HG02759 (cell line): ENCODE measurements around the gene BBOX1.

ENCODE experiments used
- ATAC-seq: cut with Tn5 transposase; IDR thresholded peaks from one replicate; pipeline ENCODE4 v1.9.1; 2021; ENCODE audit warnings: mild to moderate bottlenecking, moderate library complexity; ENCODE audit not compliant: unreplicated experiment

The BBOX1 gene

DNA sequence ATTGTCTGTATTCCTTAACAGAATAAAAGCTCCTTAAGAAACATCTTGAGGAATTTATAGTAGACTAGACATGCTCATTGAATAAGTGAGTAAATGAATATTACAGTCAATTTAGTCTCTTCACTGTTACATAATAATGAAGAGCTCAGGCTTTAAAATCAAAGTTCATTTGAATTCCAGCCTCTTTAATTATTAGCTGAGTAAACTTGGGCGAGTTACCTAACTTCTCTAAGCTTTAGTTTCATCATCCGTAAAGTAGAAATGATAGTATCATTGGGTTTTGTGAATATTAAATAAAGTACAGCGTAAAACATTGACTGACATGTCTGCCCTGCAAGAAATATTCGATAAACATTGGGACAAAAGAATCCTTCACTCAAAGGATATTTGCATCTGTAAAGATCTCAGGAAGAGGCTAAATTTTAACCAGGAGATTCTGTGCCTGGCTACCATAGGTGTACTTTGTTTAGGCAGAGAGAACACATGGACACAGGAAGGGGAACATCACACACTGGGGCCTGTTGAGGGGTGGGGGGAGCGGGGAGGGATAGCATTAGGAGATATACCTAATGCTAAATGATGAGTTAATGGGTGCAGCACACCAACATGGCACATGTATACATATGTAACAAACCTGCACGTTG lies 15.2 kb upstream of the BBOX1 start:
- ATAC-seq = no peak

DNA sequence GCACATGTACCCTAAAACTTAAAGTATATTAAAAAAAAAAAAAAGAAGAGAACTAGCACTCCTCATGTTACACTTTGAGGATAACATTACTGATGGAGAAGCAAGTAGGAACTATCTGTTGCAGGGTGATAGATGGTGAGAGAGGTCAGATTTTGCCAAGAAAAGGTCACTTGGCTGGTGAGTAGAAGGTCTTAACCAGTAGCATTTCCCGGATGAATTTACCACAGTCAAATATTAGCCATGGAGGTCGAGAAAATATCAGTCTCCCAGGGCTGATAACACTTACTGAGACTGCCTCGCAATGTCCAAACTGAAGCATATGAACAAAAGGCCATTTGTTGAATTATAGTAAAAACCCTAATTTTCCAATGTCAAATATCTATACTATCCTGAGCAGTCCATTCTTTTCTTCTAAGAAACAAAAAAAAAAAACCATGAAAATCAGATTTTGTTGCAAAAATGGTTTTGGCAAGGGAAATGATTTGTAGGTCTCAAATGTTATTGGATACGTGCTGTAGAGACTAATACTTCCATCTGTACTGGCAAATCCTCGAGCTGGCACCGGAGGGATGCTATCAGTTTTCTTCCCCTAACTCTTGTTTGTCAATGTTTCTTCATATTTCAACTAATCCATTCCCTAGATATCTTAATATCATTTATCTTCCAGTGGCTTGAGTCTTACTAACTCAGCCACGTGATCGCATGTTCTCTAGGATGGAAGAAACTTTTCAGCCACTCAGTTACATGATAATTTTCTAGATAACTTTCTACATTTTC lies 14.5 kb upstream of the BBOX1 start:
- no peak for ATAC-seq

DNA sequence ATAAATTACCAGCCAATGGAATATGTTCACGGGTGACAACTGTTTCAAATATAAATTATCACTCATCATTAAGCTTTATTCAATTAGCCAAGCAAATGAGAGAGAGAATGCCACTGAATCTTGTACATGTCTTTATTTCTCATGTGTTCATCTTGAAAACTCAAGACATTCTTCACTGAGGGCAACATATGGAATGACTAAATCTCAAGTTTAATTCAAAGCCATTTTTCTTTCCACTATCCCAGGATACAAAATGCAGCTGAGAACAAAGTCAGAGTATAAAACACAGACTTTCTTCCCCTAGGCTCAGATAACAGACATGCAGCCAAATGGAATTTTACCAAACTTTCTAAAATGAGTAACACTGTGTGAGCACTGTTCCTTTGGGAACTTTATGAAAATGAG lies 12.1 kb upstream of the BBOX1 start:
- ATAC-seq = no peak

DNA sequence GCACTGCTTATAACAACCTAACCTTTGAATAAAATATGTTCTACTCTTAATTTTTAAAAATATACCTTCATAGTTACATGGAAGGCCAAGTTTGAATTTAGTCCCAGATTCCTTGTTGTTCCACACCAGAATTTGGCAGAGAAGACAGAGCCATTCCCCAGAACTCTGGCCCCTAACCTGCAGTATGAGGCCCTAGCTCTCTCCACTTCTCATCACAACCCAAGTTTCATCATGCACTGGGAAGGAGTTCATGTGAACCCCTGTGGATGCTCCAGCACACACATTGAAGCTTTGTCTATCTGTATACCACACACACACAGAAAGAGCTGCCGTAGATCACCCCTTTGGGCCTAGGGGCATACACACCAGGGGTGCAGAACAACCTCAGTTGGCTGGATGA lies 10.6 kb upstream of the BBOX1 start:
- ATAC-seq = no peak

DNA sequence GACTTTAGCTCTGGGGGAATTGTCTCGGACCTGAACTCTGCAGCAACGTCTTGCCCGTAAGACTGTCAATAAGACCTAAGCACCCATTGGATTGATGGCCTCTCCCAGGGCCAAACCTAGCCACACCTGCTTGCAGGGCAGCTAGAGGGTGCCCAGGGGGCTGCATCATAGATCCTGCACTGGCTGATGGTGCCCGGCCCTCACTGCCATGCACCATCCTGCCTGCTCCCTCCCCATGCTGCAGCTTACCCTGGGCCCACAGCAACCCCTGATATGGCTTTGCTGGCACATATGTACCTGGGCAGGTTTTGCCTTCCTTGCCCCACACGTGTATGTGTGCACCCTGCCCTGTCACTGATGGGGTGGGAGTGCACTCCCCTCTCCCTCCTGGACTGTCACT lies 8.9 kb upstream of the BBOX1 start:
- ATAC-seq = no peak

DNA sequence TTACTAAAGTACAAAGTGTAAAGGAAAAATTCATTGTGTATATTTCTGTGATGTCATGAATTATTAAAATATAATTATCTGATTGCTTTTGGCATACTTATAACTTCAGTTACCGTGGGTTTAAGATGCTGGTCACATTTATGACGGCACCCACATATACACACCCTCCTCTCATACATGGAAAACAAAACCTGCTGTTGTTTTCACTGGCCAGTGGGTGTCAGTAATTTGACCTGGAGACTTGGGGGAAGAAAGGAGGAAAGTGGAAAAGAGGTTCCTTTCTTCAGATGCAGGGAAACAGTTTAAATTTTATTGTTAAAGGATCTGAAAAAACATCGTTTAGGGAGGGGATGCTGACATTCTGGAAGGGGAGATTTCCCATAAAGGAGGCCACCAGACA lies 742 bp upstream of the BBOX1 start:
- no peak for ATAC-seq

DNA sequence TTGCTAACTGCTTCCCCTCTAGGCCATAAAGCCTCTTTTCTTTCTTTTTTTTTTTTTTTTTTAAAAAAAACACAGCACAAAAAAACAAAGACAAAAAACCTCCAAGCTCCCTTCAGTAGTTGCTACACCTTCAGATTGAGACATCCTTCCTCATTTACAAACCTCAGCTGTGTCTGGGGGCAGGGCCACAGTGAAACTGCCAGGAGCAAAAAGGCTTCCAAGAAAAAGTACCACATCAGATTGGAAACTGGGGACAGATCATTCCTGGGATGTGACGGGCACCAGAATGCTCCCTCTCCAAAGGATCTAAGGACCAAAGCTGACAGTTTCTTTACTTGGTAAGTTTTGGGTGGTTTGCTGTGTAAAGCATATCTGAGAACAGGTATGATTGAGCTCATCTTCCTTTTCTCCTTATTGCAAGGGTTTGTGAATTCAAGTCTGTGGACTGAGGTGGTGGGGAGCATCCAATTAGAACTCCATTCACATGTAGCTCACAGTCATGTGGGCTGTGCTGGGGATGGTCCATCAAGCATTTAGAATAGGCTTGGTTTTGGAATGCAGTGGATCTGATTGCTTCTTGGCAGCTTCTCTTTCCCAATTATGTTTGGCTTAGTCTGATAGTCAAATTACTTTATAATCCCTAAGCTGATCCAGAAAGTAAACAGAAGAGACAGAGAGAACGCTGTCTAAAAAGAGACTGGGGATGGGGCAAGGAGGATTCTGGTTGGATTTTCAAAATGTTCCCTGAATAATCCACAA lies 705 bp downstream of the BBOX1 start:
- no peak for ATAC-seq

DNA sequence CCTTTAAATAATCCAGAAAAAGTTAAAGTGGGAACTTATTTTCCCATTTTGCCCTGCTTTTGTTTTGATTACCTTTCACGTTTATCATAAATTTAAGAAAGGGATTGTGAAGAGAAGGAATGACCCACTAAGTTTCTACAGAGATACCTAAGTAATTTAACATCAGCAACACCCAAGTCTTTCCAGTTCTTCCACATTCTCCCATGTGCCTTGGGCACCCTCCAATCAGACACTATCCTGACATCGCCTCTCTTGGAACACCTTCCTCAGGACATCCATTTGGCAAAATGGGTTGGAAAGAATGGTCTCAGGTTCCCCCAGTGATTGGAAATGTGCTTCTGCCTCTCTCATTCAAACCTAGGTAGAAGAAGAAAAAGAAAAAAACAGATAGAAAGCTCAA lies 6.3 kb downstream of the BBOX1 start:
- no peak for ATAC-seq

DNA sequence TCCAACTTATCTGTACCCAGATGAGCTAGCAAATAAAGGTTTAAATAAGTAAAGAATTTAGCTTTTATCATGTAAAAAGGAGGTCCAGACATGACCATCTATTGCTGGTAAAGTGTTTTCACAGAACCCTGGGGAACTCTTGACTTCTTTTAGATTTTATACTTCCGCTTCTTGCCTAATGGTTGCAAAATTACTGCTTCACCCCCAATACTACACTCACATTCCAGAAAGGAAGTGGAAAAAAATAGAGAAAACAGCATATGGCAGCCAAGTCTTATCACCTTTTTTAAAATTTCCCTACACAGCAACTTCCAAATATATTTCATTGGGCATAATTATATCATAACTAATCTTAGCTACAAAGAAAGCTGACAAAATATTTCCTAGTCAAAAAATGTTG lies 12.1 kb downstream of the BBOX1 start:
- ATAC-seq = no peak

DNA sequence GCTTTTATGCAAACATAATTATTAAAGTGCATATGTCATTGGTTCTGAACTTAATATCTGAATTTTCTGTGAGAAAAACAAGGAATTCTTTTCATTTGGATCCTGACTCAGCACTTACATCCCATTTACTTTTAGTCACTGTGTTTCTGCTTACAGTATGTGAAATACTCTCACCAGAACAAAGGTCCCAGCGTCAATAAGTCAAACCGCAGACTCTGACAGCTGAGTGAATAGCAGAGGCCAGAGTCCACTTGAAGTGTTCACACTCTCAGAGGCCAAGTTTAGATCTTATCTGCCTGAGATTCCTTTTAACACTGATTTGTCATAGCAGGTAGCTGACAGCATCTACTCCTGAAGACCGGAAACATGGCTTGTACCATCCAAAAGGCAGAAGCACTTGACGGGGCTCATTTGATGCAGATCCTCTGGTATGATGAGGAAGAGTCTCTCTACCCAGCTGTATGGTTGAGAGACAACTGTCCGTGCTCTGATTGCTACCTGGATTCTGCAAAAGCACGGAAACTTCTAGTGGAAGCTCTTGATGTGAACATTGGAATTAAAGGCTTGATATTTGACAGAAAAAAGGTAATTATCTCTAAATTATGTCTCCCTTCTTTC lies 14.6 kb downstream of the BBOX1 start:
- ATAC-seq = no peak

DNA sequence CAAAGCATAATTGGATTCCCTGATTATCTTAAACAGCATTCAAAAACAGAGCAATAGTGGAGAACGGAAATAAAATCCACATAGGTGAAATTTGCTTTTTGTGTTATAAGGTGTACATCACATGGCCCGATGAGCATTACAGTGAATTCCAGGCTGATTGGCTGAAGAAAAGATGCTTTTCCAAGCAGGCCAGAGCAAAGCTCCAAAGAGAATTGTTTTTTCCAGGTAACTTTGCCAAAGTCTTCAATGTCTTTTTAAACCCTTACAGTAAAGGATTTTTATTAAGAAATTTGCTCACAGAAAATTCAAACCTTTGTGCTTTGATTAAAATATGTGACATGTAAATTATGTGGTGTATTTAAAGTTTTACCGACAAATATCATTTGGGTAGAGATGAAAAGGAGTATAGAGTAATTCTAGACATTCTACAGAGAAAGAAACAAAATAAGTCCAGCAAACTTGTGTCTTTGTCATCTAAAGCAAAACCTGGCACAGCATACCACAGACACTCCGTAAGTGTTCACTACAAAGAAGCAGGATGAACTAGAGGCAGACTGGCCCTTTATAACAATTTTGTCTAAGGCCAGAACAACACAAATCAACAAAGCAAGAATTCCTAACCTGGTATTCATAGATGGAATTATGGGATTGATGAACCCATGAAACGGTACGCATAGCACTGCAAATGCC lies 16.6 kb downstream of the BBOX1 start:
- no peak for ATAC-seq

DNA sequence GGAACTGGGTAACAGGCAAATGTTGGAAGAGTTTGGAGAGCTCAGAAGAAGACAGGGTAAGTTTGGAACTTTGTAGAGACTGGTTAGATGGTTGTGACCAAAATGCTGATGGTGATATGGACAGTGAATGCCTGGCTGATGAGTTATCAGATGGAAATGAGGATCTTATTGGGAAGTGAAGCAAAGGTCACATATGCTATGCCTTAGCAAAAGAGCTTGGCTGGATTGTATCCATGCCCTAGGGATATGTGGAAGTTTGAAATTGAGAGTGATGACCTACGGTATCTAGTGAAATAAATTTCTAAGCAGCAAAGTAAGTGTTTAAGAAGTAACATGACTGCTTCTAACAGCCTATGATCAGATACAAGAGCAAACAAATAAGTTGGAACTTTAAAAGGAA lies 17.8 kb downstream of the BBOX1 start:
- no peak for ATAC-seq

DNA sequence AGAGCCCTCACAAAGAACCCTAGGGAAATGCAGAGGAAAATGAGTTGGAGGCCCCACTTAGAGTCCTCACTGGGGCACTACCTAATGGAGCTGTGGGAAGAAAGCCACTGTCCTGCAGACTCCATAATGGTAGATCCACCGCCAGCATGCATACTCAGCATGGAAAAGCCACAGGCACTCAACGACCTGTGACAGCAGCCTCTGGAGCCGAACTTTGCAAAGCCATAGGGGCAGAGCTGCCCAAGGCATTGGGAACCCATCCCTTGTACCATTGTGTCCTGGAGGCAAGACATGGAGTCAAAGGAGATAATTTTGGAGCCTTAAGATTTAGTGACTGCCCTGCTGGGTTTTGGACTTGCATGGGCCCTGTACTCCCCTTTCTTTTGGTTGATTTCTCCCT lies 18.8 kb downstream of the BBOX1 start:
- no peak for ATAC-seq

DNA sequence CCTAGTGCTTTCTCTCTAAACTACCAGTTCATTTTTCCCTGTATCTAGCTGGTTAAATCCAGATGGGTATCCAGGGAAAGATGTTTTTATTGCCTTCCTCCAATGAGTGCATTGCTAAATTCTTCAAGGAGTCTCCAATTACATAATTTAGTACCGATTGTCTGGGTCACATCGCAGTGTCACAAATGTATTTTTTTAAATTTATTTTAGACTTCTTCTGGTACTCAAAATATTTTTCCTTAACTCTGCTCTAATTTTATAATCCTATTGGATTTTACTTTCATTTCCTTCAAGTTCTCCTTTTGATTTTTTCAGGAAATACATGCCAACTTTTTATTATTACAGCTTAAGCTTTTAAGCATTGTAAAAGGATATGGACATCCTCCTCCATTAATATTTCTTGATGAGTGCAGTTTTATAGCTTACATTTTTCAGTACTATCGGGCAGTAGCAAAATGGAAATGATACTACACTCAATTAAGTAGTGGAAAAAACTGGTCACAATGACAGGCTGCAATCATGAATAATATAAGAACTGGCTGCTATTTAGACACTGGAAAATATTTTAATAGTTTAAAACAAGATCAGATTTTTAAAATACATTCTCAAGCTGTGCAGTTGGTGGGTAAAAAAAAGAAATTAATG lies 20.3 kb downstream of the BBOX1 start:
- no peak for ATAC-seq

DNA sequence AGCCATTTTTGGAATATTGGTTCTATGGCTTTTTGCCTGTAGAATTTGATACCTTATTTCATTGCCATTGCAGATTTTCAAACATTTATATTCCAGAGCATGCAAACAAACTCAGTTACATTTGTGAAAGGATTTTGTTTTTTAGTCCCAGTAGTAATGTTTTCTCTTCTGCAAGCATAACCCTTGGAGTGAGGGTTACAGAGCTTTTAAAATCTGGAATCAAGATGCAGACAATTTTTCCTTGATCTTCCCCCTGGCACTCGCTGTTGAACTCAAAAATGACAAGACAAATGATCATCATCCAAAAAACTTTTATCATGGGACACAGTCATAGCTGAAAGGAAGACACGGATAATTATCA lies 20.8 kb downstream of the BBOX1 start:
- no peak for ATAC-seq

DNA sequence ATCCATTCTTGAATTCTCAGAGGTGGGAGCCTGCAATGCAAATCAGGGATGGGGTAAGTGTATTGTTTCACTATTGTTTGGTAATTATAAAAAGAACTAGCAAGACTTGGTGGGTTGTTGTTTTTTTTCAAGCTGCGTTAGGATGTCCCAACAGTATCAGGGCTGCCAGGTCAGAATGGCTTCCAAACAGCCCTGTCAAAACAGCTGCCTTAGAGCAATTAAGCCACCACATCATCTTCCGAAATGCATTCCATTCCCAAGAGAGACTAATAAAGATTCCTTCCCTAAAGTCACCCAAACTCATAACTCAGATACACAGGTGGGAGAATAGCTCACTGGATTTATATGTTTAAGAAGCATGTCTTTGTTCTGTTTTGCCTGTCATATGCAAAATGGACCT lies 23.5 kb downstream of the BBOX1 start:
- ATAC-seq = no peak

DNA sequence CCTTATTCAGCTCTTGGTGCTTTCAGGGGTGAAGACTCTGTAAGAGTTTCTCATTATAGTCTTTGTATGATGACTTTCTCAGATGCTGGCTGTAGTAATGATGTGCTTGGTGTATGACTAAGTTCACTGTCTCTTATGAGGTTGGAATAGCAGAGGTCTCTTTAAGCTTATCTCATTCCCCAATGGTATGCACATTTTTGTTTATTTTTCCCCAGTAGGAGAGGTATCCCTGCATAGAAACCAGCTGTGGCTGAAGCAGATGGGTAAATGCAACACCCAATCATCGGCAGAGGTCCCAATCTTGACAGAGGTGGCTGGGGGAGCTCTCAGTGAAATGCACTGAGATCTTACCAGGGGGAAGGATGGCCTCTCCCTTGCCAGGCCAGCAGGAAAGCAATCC lies 34.6 kb downstream of the BBOX1 start:
- ATAC-seq = no peak

DNA sequence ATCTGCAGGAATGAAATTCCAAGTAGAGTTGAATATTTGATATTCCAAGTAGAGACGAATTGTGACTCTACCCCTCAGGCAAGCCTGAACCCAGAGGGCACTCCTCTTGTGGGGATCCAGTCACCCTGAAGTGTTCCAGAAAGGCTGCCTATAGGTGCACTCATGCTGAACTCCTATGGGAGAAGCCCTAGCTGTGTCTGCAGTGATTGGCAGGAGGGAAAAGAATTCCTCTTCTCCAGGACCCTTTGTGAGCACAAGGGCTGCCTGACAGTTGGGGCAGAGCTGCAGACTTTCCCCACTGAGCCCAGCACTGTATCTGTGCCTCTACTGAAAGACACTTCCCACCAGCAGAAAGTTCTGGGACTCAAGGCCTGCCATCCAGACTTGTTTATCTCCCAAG lies 35.0 kb downstream of the BBOX1 start:
- ATAC-seq = no peak

DNA sequence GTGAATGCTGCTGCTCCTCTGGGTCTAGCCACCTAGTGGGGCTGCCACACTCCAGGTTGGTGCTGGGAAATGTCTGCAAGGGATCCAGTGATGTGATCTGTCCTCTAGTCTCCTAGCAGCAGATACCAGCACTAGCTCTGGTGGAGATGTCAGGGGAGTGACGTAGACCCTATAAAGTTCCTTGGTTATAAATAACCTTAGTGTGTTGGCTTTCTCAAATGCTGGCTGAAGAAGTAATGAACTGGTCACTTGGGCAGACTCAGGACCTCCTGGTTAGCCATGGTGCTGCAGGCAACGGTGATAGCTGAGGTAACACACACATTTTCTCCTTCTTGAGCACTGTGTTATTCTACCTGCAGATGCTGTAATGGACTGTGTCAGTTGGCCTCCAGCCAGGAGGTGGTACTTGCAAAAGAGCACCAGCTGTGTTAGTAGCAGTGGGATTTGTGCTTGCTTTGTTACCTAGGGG lies 35.5 kb downstream of the BBOX1 start:
- no peak for ATAC-seq

DNA sequence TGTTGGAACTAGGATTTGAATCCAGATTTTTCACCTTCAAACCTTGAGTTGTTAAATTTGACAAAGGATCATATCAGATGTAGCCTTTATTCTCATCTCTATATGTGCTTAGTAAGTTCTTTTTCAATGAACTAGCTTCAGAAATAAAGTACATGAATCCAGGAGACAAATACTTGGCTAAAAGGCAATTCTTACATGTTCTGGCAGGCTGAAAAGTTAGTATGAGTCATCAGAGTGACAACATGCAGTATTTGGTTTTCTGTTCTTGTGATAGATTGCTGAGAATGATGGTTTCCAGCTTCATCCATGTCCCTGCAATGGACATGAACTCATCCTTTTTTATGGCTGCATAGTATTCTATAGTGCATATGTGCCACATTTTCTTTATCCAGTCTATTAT lies 40.4 kb downstream of the BBOX1 start:
- ATAC-seq = no peak

DNA sequence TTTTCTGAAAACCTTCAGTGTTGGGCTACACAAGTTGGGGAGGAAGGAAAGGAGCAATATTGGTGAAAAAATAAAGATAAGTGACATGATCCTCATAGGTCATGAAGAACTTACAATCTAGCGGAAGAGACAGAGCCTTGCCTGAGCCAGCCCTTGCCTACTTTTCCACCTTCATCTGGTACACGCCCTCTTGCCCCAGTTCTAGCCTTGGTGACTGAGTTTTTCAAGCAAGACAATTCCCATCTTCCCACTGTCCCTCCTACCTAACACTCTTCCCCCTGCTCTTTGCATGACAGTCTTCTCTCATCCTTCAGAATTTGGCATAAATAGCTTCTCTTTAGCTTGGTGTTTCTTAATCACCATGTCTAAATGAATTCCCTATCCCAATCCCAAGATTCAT lies 42.6 kb downstream of the BBOX1 start:
- no peak for ATAC-seq
